ENCODE measurements around the gene DGUOK.

DNA sequence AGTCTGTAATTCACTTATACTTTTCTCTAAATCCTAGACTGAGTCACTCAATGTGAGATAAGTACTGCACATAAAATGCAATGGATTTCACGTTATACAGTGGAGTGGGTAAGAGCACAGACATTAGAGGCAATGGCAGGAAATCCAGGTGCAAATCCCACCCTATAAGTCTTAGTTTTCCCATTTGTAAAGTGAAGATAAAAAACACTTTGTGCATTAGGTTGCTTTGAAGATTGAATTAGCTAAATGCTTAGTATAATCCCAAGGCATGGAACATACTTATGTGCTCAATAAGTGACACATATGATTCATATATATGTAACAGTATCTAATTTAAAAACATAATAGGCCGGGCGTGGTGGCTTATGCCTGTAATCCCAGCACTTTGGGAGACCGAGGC lies 23.4 kb upstream of the DGUOK start:
- TF ChIP-seq, protein P1, sequence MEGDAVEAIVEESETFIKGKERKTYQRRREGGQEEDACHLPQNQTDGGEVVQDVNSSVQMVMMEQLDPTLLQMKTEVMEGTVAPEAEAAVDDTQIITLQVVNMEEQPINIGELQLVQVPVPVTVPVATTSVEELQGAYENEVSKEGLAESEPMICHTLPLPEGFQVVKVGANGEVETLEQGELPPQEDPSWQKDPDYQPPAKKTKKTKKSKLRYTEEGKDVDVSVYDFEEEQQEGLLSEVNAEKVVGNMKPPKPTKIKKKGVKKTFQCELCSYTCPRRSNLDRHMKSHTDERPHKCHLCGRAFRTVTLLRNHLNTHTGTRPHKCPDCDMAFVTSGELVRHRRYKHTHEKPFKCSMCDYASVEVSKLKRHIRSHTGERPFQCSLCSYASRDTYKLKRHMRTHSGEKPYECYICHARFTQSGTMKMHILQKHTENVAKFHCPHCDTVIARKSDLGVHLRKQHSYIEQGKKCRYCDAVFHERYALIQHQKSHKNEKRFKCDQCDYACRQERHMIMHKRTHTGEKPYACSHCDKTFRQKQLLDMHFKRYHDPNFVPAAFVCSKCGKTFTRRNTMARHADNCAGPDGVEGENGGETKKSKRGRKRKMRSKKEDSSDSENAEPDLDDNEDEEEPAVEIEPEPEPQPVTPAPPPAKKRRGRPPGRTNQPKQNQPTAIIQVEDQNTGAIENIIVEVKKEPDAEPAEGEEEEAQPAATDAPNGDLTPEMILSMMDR (conservative IDR thresholded peaks at IDR 0.05 in 1 of 2, IDR thresholded peaks at IDR 0.05 in 1 of 2; ENCODE audit: extremely low read depth in 1 of 2, insufficient read depth in 1 of 2, low read depth in 1 of 2, low read length in 2 of 2): no peak
- no peak for TF ChIP-seq EZH2 (IDR thresholded peaks at IDR 0.05; ENCODE audit: borderline replicate concordance, low read length)

Measured in mammary epithelial cell (primary cell).